Ovary (tissue), 9 donors: ENCODE results near the gene SLC10A3. TPM values are rescaled to one million over a fixed set of nuclear protein-coding genes. Genes with fewer than 3 reads are reported as not detected.

Source experiments
- DNase-seq, 5 donors: peaks; one replicate each; pipeline ENCODE4 v3.0.0-alpha.2; 2019 to 2020
- H3K27ac ChIP-seq, 2 donors: fragments of 200-600 bp; one replicate each; pipeline versions ENCODE4 v1.5.1 to v1.8.0; 2019 to 2022
- H3K27me3 ChIP-seq: fragments of 200-600 bp; one replicate; pipeline ENCODE4 v1.8.0; 2022
- H3K36me3 ChIP-seq: fragments of 200-600 bp; sonication (generic); one replicate; pipeline ENCODE4 v1.5.1; 2019
- H3K4me1 ChIP-seq: one replicate; pipeline ENCODE4 v1.8.1; 2013; ENCODE audit warnings: mild to moderate bottlenecking, moderate library complexity; ENCODE audit not compliant: insufficient read depth
- H3K4me3 ChIP-seq: fragments of 200-600 bp; sonication (generic); one replicate; pipeline ENCODE4 v1.5.1; 2017
- H3K9me3 ChIP-seq, 2 donors: fragments of 200-600 bp in 1 of 2; sonication (generic) in 1 of 2; one replicate each; pipeline versions ENCODE4 v1.5.1 to v1.8.1; 2013 to 2019; ENCODE audit warnings: mild to moderate bottlenecking in 1 of 2, moderate library complexity in 1 of 2
- CTCF ChIP-seq, 3 donors: fragments of 450-650 bp in 2 of 3; fragments of 200-600 bp in 1 of 3; IDR thresholded peaks; one replicate each; pipeline versions ENCODE4 v1.5.1 to v1.8.0; 2016 to 2022; ENCODE audit warnings: antibody characterized with exemption in 3 of 3, mild to moderate bottlenecking in 1 of 3
- EP300 ChIP-seq: sonication (generic); formaldehyde crosslinking; IDR thresholded peaks from one replicate; pipeline ENCODE4 v1.6.1; 2017; ENCODE audit warnings: antibody characterized with exemption
- POLR2A ChIP-seq: fragments of 450-650 bp; IDR thresholded peaks from one replicate; pipeline ENCODE4 v1.6.1; 2017; ENCODE audit warnings: antibody characterized with exemption, mild to moderate bottlenecking, moderate library complexity
- WGBS, 3 donors: extraction: QIAGEN DNeasy Blood & Tissue Kit in 1 of 3; methylation state at CpG; one replicate each; pipeline versions ENCODE4 v1.1.5 to v1.1.7; 2013 to 2017; 5-methylcytosine and 5-hydroxymethylcytosine counted together
- intact Hi-C, 4 donors: fragments of 100-400 bp; cut with DNase I; formaldehyde crosslinking; loops; one replicate each; pipeline versions ENCODE4 v1.11.0 to v1.15.1; 2022 to 2023
- polyA plus RNA-seq, 2 donors: library from polyadenylated mRNA; stranded (reverse); fragments of 200-250 nt in 1 of 2; fragments of 350-450 nt in 1 of 2; fragmentation: Illumina TruSeq in 1 of 2; extraction: RNeasy Lipid Tissue Mini Kit (QIAGEN cat#74804) in 1 of 2; gene quantifications; one replicate each; pipeline ENCODE4 v1.2.3, GENCODE V29; 2013 to 2014
- total RNA-seq, 7 donors: library from RNA; depleted of rRNA in 2 of 7; stranded (reverse); fragments of >200 nt in 2 of 7; fragmentation: NEBNext Ultra II Directional in 3 of 7; extraction: Animal tissue kit (Norgen Biotek cat#: 25700) in 3 of 7; gene quantifications; one replicate each; pipeline versions ENCODE4 v1.1.0 to v1.2.4, GENCODE V29; 2016 to 2023
- donor health status: DM: no; HTN: no; CAD: no; lungs with moderate emphysema.
- donor health status: DM: no; HTN: no; CAD: no.
- donor health status: Bipolar disorder and iron deficiency.
- donor health status: DM: yes; HTN: yes; CAD: no.
- donor health status: DM: no; HTN: no; CAD: no.
- donor health status: DM: yes; HTN: yes; CAD: no.

Gene SLC10A3
- total and polyA plus RNA-seq, 9 donors, result 5.5 to 49.8 (median 37.6) TPM

- Histone ChIP-seq H3K27me3 (no peaks in the 10 kb centered on the region), H3K4me3 (no peak overlapping the region), H3K4me1 (peaks cover 3% of the 10 kb centered on the region), H3K27ac (no peak overlapping the region), H3K36me3 (no peaks in the 10 kb centered on the region), H3K9me3 (no peaks in the 10 kb centered on the region)
- intact Hi-C loops, result no loop called here
- peak in 1 of 5 donors; percentile 22 for DNase-seq
- WGBS, 3 donors, result 82 to 87% (median 85%) methylated on average over 8 of the region's 8 CpGs
- TF ChIP-seq CTCF (IDR thresholded peaks at IDR 0.05) (no peak), POLR2A (no peak), EP300 (no peak)
Observed at GRCh38 chrX:154476821-154477220, 13.6 kb downstream of the SLC10A3 start.

- Histone ChIP-seq H3K27ac (no peak overlapping the region), H3K27me3 (no peaks in the 10 kb centered on the region), H3K4me1 (peaks cover 3% of the 10 kb centered on the region), H3K9me3 (no peaks in the 10 kb centered on the region), H3K36me3 (no peaks in the 10 kb centered on the region), H3K4me3 (no peak overlapping the region)
- no peak for TF ChIP-seq EP300
- no peak for TF ChIP-seq POLR2A
- TF ChIP-seq CTCF (IDR thresholded peaks at IDR 0.05), result no peak
- intact Hi-C loops, result no loop called here
- 69 to 72% (median 70%) methylated on average over 7 of the region's 7 CpGs for WGBS, 3 donors
- no peak for DNase-seq
Observed at GRCh38 chrX:154473683-154474082, 16.7 kb downstream of the SLC10A3 start.

- H3K4me3 ChIP-seq, result no peak overlapping the region
- no peaks in the 10 kb centered on the region for H3K36me3 ChIP-seq
- no peak for DNase-seq
- WGBS, 3 donors, result 73 to 77% (median 76%) methylated on average over 28 of the region's 28 CpGs
- intact Hi-C loops, result no loop called here
- H3K9me3 ChIP-seq, result no peaks in the 10 kb centered on the region
- peaks cover under 1% of the 10 kb centered on the region for H3K4me1 ChIP-seq
- no peak overlapping the region for H3K27ac ChIP-seq
- no peak for TF ChIP-seq EP300
- TF ChIP-seq POLR2A, result no peak
- no peak for TF ChIP-seq CTCF (IDR thresholded peaks at IDR 0.05)
- H3K27me3 ChIP-seq, result no peaks in the 10 kb centered on the region
Observed at GRCh38 chrX:154472685-154473632, 17.5 kb downstream of the SLC10A3 start.

- TF ChIP-seq POLR2A, result no peak
- no peak for TF ChIP-seq CTCF (IDR thresholded peaks at IDR 0.05)
- no peak for TF ChIP-seq EP300
- Histone ChIP-seq H3K27ac (no peak overlapping the region), H3K36me3 (no peaks in the 10 kb centered on the region), H3K27me3 (no peaks in the 10 kb centered on the region), H3K4me1 (no peaks in the 10 kb centered on the region), H3K4me3 (no peak overlapping the region), H3K9me3 (no peaks in the 10 kb centered on the region)
- intact Hi-C loops, result no loop called here
- 75 to 83% (median 83%) methylated on average over 22 to 23 of the region's 23 CpGs for WGBS, 3 donors
- peak in 1 of 5 donors; percentile 19 for DNase-seq
Observed at GRCh38 chrX:154471839-154472684, 18.4 kb downstream of the SLC10A3 start.
